GM23338 (cell line): Measurements from ENCODE around the gene PGLYRP2.

Experiments
- CREB1 ChIP-seq: fragments of 250-450 bp; sonication (Bioruptor Pico); IDR thresholded peaks from 2 replicates; pipeline ENCODE4 v1.5.0; 2020; ENCODE audit warnings: low read depth, mild to moderate bottlenecking, moderate library complexity
- EZH2 ChIP-seq: fragments of 200-600 bp; sonication (generic); IDR thresholded peaks from one replicate; pipeline ENCODE4 v1.8.0; 2017; ENCODE audit warnings: antibody characterized with exemption, mild to moderate bottlenecking, low read depth; ENCODE audit not compliant: unreplicated experiment
- EZH2phosphoT487 ChIP-seq: fragments of 200-600 bp; sonication (generic); IDR thresholded peaks from one replicate; pipeline ENCODE4 v1.8.1; 2018; ENCODE audit warnings: antibody characterized with exemption; ENCODE audit not compliant: unreplicated experiment
- POLR2AphosphoS5 ChIP-seq: IDR thresholded peaks from 2 replicates; pipeline ENCODE4 v1.6.1; 2016; ENCODE audit warnings: antibody characterized with exemption, low read depth
- TF ChIP-seq, protein P1 (sequence below), 2 experiments: fragments of 200-600 bp in 1 of 2; sonication (generic) in 1 of 2; conservative IDR thresholded peaks; 2 replicates each; pipeline versions ENCODE4 v1.5.1 to v1.6.1; 2016 to 2017; ENCODE audit warnings: antibody characterized with exemption in 2 of 2, low read depth in 2 of 2, mild to moderate bottlenecking in 2 of 2, moderate library complexity in 1 of 2
- TF ChIP-seq, protein P2 (sequence below): fragments of 250-450 bp; sonication (Bioruptor Pico); IDR thresholded peaks from 2 replicates; pipeline ENCODE4 v1.5.0; 2020; ENCODE audit warnings: mild to moderate bottlenecking, moderate library complexity

GRCh38 chr19:15439821-15440641 lies 39.3 kb downstream of the PGLYRP2 start:
- TF ChIP-seq, protein P1, sequence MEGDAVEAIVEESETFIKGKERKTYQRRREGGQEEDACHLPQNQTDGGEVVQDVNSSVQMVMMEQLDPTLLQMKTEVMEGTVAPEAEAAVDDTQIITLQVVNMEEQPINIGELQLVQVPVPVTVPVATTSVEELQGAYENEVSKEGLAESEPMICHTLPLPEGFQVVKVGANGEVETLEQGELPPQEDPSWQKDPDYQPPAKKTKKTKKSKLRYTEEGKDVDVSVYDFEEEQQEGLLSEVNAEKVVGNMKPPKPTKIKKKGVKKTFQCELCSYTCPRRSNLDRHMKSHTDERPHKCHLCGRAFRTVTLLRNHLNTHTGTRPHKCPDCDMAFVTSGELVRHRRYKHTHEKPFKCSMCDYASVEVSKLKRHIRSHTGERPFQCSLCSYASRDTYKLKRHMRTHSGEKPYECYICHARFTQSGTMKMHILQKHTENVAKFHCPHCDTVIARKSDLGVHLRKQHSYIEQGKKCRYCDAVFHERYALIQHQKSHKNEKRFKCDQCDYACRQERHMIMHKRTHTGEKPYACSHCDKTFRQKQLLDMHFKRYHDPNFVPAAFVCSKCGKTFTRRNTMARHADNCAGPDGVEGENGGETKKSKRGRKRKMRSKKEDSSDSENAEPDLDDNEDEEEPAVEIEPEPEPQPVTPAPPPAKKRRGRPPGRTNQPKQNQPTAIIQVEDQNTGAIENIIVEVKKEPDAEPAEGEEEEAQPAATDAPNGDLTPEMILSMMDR (conservative IDR thresholded peaks at IDR 0.05; ENCODE audit: low read depth in 2 of 2): no peak
- no peak for TF ChIP-seq POLR2AphosphoS5
- no peak for TF ChIP-seq EZH2
- TF ChIP-seq, protein P2, sequence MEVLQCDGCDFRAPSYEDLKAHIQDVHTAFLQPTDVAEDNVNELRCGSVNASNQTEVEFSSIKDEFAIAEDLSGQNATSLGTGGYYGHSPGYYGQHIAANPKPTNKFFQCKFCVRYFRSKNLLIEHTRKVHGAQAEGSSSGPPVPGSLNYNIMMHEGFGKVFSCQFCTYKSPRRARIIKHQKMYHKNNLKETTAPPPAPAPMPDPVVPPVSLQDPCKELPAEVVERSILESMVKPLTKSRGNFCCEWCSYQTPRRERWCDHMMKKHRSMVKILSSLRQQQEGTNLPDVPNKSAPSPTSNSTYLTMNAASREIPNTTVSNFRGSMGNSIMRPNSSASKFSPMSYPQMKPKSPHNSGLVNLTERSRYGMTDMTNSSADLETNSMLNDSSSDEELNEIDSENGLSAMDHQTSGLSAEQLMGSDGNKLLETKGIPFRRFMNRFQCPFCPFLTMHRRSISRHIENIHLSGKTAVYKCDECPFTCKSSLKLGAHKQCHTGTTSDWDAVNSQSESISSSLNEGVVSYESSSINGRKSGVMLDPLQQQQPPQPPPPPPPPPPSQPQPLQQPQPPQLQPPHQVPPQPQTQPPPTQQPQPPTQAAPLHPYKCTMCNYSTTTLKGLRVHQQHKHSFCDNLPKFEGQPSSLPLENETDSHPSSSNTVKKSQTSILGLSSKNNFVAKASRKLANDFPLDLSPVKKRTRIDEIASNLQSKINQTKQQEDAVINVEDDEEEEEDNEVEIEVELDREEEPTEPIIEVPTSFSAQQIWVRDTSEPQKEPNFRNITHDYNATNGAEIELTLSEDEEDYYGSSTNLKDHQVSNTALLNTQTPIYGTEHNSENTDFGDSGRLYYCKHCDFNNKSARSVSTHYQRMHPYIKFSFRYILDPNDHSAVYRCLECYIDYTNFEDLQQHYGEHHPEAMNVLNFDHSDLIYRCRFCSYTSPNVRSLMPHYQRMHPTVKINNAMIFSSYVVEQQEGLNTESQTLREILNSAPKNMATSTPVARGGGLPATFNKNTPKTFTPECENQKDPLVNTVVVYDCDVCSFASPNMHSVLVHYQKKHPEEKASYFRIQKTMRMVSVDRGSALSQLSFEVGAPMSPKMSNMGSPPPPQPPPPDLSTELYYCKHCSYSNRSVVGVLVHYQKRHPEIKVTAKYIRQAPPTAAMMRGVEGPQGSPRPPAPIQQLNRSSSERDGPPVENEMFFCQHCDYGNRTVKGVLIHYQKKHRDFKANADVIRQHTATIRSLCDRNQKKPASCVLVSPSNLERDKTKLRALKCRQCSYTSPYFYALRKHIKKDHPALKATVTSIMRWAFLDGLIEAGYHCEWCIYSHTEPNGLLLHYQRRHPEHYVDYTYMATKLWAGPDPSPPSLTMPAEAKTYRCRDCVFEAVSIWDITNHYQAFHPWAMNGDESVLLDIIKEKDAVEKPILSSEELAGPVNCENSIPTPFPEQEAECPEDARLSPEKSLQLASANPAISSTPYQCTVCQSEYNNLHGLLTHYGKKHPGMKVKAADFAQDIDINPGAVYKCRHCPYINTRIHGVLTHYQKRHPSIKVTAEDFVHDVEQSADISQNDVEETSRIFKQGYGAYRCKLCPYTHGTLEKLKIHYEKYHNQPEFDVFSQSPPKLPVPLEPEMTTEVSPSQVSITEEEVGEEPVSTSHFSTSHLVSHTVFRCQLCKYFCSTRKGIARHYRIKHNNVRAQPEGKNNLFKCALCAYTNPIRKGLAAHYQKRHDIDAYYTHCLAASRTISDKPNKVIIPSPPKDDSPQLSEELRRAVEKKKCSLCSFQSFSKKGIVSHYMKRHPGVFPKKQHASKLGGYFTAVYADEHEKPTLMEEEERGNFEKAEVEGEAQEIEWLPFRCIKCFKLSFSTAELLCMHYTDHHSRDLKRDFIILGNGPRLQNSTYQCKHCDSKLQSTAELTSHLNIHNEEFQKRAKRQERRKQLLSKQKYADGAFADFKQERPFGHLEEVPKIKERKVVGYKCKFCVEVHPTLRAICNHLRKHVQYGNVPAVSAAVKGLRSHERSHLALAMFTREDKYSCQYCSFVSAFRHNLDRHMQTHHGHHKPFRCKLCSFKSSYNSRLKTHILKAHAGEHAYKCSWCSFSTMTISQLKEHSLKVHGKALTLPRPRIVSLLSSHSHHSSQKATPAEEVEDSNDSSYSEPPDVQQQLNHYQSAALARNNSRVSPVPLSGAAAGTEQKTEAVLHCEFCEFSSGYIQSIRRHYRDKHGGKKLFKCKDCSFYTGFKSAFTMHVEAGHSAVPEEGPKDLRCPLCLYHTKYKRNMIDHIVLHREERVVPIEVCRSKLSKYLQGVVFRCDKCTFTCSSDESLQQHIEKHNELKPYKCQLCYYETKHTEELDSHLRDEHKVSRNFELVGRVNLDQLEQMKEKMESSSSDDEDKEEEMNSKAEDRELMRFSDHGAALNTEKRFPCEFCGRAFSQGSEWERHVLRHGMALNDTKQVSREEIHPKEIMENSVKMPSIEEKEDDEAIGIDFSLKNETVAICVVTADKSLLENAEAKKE (CRISPR knock-in tag): no peak
- no peak for TF ChIP-seq EZH2phosphoT487
- TF ChIP-seq CREB1: no peak
